ENCODE measurements around the gene PRKAR2B.

DNA sequence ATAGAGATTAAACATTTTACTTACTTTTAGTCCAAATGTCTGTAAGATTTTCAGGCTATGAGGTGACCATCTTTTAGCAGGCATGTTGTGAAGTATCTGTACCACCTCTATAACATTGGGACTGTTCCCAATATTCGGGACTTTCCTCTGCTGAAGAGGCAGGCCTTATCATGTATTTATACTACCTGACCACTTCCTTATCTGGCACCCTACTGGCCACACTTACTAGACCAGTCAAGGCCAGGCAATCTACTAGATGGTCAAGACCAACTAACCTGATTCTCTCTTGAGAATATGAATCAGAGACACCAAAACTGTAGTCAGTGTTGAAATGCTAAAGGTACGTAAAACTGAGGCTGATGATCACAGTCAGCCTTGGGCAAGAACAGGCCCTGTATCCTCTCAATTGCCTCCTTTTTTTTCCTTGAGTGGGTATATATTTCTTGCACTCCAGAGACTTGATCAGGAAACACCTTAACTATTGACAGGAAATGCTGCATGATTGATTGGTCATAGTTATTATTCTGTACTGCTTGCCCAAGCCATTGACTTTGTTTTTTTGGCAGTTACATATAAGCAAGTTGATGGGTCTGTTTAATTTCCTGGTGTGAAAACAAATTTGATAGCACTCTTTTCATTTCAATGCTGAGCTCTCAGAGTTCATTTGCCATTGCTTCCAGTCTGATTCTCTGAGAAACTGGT lies 5.2 kb upstream of the PRKAR2B start:
- no peak for TF ChIP-seq POLR2A (IDR thresholded peaks at IDR 0.05)
- TF ChIP-seq, protein P1, sequence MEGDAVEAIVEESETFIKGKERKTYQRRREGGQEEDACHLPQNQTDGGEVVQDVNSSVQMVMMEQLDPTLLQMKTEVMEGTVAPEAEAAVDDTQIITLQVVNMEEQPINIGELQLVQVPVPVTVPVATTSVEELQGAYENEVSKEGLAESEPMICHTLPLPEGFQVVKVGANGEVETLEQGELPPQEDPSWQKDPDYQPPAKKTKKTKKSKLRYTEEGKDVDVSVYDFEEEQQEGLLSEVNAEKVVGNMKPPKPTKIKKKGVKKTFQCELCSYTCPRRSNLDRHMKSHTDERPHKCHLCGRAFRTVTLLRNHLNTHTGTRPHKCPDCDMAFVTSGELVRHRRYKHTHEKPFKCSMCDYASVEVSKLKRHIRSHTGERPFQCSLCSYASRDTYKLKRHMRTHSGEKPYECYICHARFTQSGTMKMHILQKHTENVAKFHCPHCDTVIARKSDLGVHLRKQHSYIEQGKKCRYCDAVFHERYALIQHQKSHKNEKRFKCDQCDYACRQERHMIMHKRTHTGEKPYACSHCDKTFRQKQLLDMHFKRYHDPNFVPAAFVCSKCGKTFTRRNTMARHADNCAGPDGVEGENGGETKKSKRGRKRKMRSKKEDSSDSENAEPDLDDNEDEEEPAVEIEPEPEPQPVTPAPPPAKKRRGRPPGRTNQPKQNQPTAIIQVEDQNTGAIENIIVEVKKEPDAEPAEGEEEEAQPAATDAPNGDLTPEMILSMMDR (IDR thresholded peaks at IDR 0.05): no peak

All from heart left ventricle (tissue), 13 donors.